ENCODE measurements around the gene SUMF1.

GRCh38 chr3:4418156-4418555 lies 48.9 kb downstream of the SUMF1 start:
- no peak for TF ChIP-seq SUZ12 (IDR thresholded peaks at IDR 0.05; ENCODE audit: extremely low read depth, insufficient read depth, insufficient read length)
- no peak for TF ChIP-seq YY1 (IDR thresholded peaks at IDR 0.05; ENCODE audit: insufficient read depth, insufficient read length)

Measured in NT2/D1 (cell line).